Skeletal muscle tissue (tissue), 4 donors: ENCODE measurements around the gene HCK. TPM values are rescaled to one million over a fixed set of nuclear protein-coding genes. Genes with fewer than 3 reads are reported as not detected.
"Not testable (repeated sequence)": the region's sequence is repeated elsewhere in the genome, so short reads cannot be mapped to it uniquely, and the experiment has no call there.

Experiments used
- H3K27ac ChIP-seq: one replicate; pipeline ENCODE4 v1.7.0; 2013; ENCODE audit warnings: mild to moderate bottlenecking, low read depth, low read length, inconsistent platforms
- H3K27me3 ChIP-seq, 3 donors: one replicate each; pipeline ENCODE4 v1.7.0; 2013; ENCODE audit warnings: low read length in 3 of 3; ENCODE audit not compliant: control insufficient read depth in 3 of 3, insufficient read depth in 3 of 3
- H3K36me3 ChIP-seq, 3 donors: one replicate each; pipeline ENCODE4 v1.7.0; 2013; ENCODE audit warnings: low read length in 3 of 3; ENCODE audit not compliant: control insufficient read depth in 3 of 3, insufficient read depth in 3 of 3
- H3K4me1 ChIP-seq, 3 donors: one replicate each; pipeline ENCODE4 v1.7.0; 2013; ENCODE audit warnings: low read length in 3 of 3, mild to moderate bottlenecking in 3 of 3; ENCODE audit not compliant: control insufficient read depth in 3 of 3, insufficient read depth in 3 of 3
- H3K4me3 ChIP-seq, 3 donors: one replicate each; pipeline ENCODE4 v1.7.0; 2013; ENCODE audit warnings: low read length in 3 of 3
- H3K9ac ChIP-seq, 3 donors: one replicate each; pipeline ENCODE4 v1.7.0; 2013; ENCODE audit warnings: low read length in 3 of 3, mild to moderate bottlenecking in 3 of 3, moderate library complexity in 2 of 3, low read depth in 1 of 3
- H3K9me3 ChIP-seq, 3 donors: one replicate each; pipeline ENCODE4 v1.7.0; 2013; ENCODE audit warnings: low read length in 3 of 3; ENCODE audit not compliant: control insufficient read depth in 3 of 3
- total RNA-seq: library from RNA; depleted of rRNA; stranded (reverse); fragments of >200 nt; gene quantifications from one replicate; pipeline ENCODE4 v1.2.3, GENCODE V29; 2014
- donor health status: Osteomylitis.

The HCK gene
- total RNA-seq, 1 donor from 2014 or later = 8.4 TPM

DNA sequence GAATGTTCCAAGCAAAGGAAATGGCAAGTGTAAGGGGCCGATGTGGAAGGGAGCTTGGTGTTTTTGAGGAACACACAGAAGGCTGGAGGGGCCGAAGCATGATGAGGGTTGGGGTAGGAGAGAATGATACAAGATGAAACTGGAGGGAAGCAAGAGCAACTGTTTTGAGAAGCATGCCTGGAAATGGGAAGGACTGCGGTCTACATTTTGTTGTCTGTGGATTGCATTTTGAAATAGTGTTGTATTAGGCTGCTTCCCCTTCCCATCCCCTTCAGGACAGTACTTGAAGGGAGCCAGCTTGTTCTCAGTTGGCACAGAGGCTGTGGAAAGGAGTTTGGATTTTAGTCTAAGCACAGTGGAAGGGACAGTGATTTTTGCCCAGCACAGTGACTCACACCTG, 59.7 kb downstream of the HCK start:
- Histone ChIP-seq H3K9me3 (no peaks in the 10 kb centered on the region), H3K4me1 (peaks cover 26 to 51% (median 35%) of the 10 kb centered on the region in 3 donors), H3K36me3 (peaks cover 0 to 4% (median 0%) of the 10 kb centered on the region in 3 donors), H3K9ac (no peak overlapping the region), H3K27ac (no peak overlapping the region), H3K4me3 (no peak overlapping the region), H3K27me3 (no peaks in the 10 kb centered on the region)

GRCh38 chr20:32112841-32113240, 60.8 kb downstream of the HCK start:
- H3K4me3 ChIP-seq = no peak overlapping the region
- peaks cover 32 to 61% (median 44%) of the 10 kb centered on the region in 3 donors for H3K4me1 ChIP-seq
- H3K9me3 ChIP-seq = no peaks in the 10 kb centered on the region
- H3K36me3 ChIP-seq = peaks cover 0 to 4% (median 0%) of the 10 kb centered on the region in 3 donors
- H3K9ac ChIP-seq = no peak overlapping the region
- no peaks in the 10 kb centered on the region for H3K27me3 ChIP-seq
- no peak overlapping the region for H3K27ac ChIP-seq

DNA sequence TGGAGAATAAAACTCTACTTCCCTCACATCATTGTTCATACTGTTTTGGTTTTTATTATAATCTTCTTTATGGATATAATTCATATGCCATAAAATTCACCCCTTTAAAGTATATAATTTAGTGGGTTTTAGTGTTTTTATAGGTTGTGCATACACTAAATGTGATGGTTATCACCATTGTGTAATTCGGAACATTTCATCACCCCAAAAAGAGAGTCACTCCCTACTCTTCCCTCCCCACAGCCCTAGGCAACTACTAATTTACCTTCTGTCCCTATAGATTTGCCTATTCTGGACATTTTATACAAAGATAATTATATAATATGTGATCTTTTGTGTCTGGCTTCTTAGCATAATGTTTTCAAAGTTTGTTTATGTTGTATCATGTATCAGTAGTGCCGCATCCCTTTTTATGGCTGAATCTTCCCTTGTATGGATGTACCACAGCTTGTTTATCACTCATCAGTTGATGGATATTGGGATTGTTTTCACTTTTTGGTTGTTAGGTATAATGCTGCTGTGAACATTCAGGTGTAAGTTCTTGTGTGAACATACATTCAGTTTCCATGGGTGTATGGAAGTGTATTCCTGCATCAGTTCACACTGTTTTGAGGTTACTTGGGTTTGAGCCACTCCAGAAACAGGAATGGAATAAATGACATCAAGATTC, 61.7 kb downstream of the HCK start:
- peaks cover 32 to 61% (median 44%) of the 10 kb centered on the region in 3 donors for H3K4me1 ChIP-seq
- no peak overlapping the region for H3K27ac ChIP-seq
- H3K4me3 ChIP-seq = no peak overlapping the region

DNA sequence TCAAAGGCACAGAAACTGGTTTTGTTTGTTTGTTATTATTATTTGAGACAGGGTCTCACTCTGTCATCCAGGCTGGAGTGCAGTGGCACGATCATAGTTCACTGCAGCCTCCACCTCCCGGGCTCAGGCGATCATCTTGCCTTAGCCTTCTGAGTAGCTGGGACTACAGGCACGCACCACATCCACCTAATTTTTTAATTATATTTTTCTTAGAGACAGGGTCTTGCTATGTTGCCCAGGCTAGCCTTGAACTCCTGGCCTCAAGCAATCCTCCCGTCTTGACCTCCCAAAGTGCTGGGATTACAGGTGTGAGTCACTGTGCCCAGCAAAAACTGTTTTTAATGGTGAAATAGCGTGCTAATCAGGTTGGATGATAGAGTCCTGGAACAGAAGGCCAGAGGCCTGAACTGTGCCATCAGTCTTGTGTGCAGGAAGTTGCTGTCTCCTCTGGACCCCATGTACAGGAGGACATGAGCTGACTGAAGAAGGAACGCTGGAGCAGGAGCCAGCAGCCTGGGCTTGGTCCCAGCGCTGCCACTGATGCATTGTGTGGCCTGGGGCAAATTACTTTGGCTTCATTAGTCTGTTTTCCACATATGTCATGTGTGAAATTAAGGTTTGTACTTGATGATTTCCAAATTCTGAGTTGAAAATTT, 62.4 kb downstream of the HCK start:
- Histone ChIP-seq H3K27ac (no peak overlapping the region), H3K4me3 (no peak overlapping the region), H3K9me3 (no peaks in the 10 kb centered on the region), H3K9ac (no peak overlapping the region), H3K4me1 (peaks cover 32 to 60% (median 44%) of the 10 kb centered on the region in 3 donors), H3K27me3 (no peaks in the 10 kb centered on the region), H3K36me3 (peaks cover 0 to 4% (median 0%) of the 10 kb centered on the region in 3 donors)

More for the DNA sequence above, 61.7 kb downstream of the HCK start:
- H3K9ac ChIP-seq = no peak overlapping the region
- no peaks in the 10 kb centered on the region for H3K27me3 ChIP-seq
- H3K36me3 ChIP-seq = peaks cover 0 to 4% (median 0%) of the 10 kb centered on the region in 3 donors
- no peaks in the 10 kb centered on the region for H3K9me3 ChIP-seq

DNA sequence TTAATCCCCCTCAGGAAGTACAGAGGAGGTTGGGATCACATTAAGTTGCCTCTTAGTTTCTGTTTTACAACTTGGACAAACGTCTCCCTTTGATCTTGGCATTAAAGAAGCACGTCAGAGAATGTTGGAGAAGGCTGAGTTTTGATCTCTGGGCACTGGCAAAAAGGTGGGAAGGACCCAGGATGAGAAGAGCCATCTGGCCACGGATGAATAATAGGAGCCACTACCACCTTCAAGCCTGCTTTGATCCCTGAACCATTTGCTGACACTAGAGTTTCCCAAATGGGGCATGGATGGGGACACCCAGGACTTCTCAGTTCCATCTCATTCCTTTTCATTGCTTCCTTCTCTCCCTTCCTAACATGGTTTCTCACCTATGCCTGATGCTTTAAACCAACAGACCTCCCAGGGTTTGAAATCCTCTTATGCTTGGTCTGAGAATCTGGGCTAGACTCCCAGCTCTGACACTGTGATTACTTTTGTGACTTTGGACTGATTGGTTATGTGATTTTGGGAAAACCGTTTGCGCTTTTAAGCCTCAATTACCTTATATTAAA, 63.2 kb downstream of the HCK start:
- no peak overlapping the region for H3K27ac ChIP-seq
- no peaks in the 10 kb centered on the region for H3K9me3 ChIP-seq
- peaks cover 27 to 52% (median 41%) of the 10 kb centered on the region in 3 donors for H3K4me1 ChIP-seq
- no peak overlapping the region for H3K4me3 ChIP-seq
- H3K9ac ChIP-seq = no peak overlapping the region
- peaks cover 0 to 4% (median 0%) of the 10 kb centered on the region in 3 donors for H3K36me3 ChIP-seq
- no peaks in the 10 kb centered on the region for H3K27me3 ChIP-seq

DNA sequence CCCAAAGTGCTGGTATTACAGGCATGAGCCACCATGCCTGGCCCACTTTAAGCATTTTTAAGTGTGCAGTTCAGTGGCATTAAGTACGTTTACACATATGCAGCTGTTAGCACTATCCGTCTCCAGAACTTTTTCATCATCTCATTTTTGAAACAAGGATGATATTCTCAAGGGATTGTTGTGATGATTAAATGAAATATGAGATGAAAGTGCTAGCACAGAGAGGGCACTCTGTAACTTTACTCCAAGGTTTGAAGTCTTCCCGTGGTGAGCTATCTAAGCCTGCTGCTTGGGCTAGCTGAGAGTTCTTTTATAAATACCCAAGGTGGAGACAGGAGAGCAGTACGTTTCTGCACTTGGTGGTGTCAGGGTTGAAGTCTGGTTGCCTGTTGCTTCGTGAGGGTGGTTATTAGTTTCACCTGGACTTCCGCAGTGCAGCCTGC, 64.1 kb downstream of the HCK start:
- Histone ChIP-seq H3K4me1 (peaks cover 20 to 44% (median 34%) of the 10 kb centered on the region in 3 donors), H3K9me3 (no peaks in the 10 kb centered on the region), H3K4me3 (no peak overlapping the region)

GRCh38 chr20:32116796-32117195, 64.8 kb downstream of the HCK start:
- peaks cover 20 to 37% (median 30%) of the 10 kb centered on the region in 3 donors for H3K4me1 ChIP-seq
- not testable (repeated sequence) for H3K36me3 ChIP-seq, H3K9ac ChIP-seq, H3K27ac ChIP-seq, H3K9me3 ChIP-seq, H3K27me3 ChIP-seq, H3K4me3 ChIP-seq

More for the DNA sequence above, 64.1 kb downstream of the HCK start:
- no peak overlapping the region for H3K9ac ChIP-seq
- H3K27ac ChIP-seq = no peak overlapping the region
- no peaks in the 10 kb centered on the region for H3K27me3 ChIP-seq
- H3K36me3 ChIP-seq = peaks cover 0 to 4% (median 0%) of the 10 kb centered on the region in 3 donors

GRCh38 chr20:32118427-32118826, 66.4 kb downstream of the HCK start:
- not testable (repeated sequence) for H3K9me3 ChIP-seq, H3K27ac ChIP-seq, H3K9ac ChIP-seq, H3K27me3 ChIP-seq, H3K36me3 ChIP-seq, H3K4me3 ChIP-seq
- peaks cover 18 to 28% (median 25%) of the 10 kb centered on the region in 3 donors for H3K4me1 ChIP-seq

DNA sequence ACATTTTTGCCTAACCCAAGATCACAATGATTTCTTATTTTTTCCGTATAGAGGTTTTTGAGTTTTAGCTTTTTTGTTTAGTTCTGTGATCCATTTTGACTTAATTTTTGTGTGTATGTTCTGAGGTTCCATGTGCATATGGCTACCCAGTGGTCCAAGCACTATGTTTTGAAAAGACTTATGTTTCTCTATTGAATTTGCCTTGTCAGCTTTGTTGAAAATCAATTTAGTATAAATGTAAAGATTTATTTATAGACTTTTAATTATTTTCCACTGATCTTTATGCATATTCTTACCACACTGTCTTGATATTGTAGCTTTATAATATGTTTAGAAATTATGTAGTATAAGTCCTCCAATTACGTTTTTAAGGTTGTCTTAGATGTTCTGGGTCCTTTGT, 67.7 kb downstream of the HCK start:
- Histone ChIP-seq H3K4me3 (no peak overlapping the region), H3K27ac (no peak overlapping the region), H3K4me1 (peaks cover 18 to 23% (median 23%) of the 10 kb centered on the region in 3 donors), H3K27me3 (no peaks in the 10 kb centered on the region), H3K9ac (no peak overlapping the region), H3K9me3 (no peaks in the 10 kb centered on the region), H3K36me3 (no peaks in the 10 kb centered on the region)

DNA sequence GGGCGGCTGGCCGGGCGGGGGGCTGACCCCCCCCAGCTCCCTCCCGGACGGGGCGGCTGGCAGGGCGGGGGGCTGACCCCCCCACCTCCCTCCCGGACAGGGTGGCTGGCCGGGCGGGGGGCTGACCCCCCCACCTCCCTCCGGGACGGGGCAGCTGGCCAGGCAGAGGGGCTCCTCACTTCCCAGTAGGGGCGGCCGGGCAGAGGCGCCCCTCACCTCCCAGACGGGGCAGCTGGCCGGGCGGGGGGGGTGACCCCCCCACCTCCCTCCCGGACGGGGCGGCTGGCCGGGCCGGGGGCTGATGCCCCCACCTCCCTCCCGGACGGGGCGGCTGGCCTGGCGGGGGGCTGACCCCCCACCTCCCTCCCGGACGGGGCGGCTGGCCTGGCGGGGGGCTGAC, 69.9 kb downstream of the HCK start:
- not testable (repeated sequence) for H3K27me3 ChIP-seq, H3K27ac ChIP-seq, H3K36me3 ChIP-seq, H3K9me3 ChIP-seq, H3K4me1 ChIP-seq, H3K9ac ChIP-seq, H3K4me3 ChIP-seq
